GM19043 (cell line): Measurements from ENCODE around the gene ANO2.
"Not testable (repeated sequence)": the region's sequence is repeated elsewhere in the genome, so short reads cannot be mapped to it uniquely, and the experiment has no call there.

Experiments
- ATAC-seq: cut with Tn5 transposase; IDR thresholded peaks from one replicate; pipeline ENCODE4 v1.9.1; 2021; ENCODE audit warnings: low read depth; ENCODE audit not compliant: unreplicated experiment

ANO2 gene

GRCh38 chr12:5692850-5693249 is 252.2 kb downstream of the ANO2 start:
- no peak for ATAC-seq

GRCh38 chr12:5691943-5692342 is 253.1 kb downstream of the ANO2 start:
- no peak for ATAC-seq

- ATAC-seq: no peak
These were observed 254.8 kb downstream of the ANO2 start for GRCh38 chr12:5690240-5690639.

GRCh38 chr12:5689773-5690172 is 255.3 kb downstream of the ANO2 start:
- ATAC-seq: no peak

GRCh38 chr12:5688226-5688625 is 256.8 kb downstream of the ANO2 start:
- no peak for ATAC-seq

- no peak for ATAC-seq
These were observed 259.1 kb downstream of the ANO2 start for GRCh38 chr12:5685935-5686334.

GRCh38 chr12:5684989-5685388 is 260.1 kb downstream of the ANO2 start:
- ATAC-seq: no peak

- no peak for ATAC-seq
These were observed 262.5 kb downstream of the ANO2 start for GRCh38 chr12:5682581-5682980.

GRCh38 chr12:5678176-5678575 is 266.9 kb downstream of the ANO2 start:
- ATAC-seq: no peak

GRCh38 chr12:5669624-5670023 is 275.4 kb downstream of the ANO2 start:
- not testable (repeated sequence) for ATAC-seq

- no peak for ATAC-seq
These were observed 279.4 kb downstream of the ANO2 start for GRCh38 chr12:5665615-5666014.

GRCh38 chr12:5661811-5662210 is 283.2 kb downstream of the ANO2 start:
- no peak for ATAC-seq

GRCh38 chr12:5660238-5660637 is 284.8 kb downstream of the ANO2 start:
- ATAC-seq: no peak

GRCh38 chr12:5658339-5658941 is 286.6 kb downstream of the ANO2 start:
- ATAC-seq: not testable (repeated sequence)

GRCh38 chr12:5656836-5657235 is 288.2 kb downstream of the ANO2 start:
- ATAC-seq: no peak

GRCh38 chr12:5655120-5655519 is 289.9 kb downstream of the ANO2 start:
- ATAC-seq: no peak

- no peak for ATAC-seq
These were observed 291.0 kb downstream of the ANO2 start for GRCh38 chr12:5654019-5654418.

GRCh38 chr12:5650829-5651461 is 294.1 kb downstream of the ANO2 start:
- ATAC-seq: no peak

- ATAC-seq: no peak
These were observed 294.8 kb downstream of the ANO2 start for GRCh38 chr12:5650281-5650680.

- ATAC-seq: no peak
These were observed 296.2 kb downstream of the ANO2 start for GRCh38 chr12:5648692-5649359.

GRCh38 chr12:5643266-5643665 is 301.8 kb downstream of the ANO2 start:
- ATAC-seq: no peak

GRCh38 chr12:5637698-5638097 is 307.4 kb downstream of the ANO2 start:
- no peak for ATAC-seq
